HTERT RPE-1 (cell line): Measurements from ENCODE around the gene SYNE2.

Experiments
- in situ Hi-C: fragments of 300-500 bp; cut with MboI; formaldehyde crosslinking; loops from 4 replicates; pipeline ENCODE4 v1.14.3; 2020; ENCODE audit warnings: low sequenced_read_pairs

SYNE2 gene

DNA sequence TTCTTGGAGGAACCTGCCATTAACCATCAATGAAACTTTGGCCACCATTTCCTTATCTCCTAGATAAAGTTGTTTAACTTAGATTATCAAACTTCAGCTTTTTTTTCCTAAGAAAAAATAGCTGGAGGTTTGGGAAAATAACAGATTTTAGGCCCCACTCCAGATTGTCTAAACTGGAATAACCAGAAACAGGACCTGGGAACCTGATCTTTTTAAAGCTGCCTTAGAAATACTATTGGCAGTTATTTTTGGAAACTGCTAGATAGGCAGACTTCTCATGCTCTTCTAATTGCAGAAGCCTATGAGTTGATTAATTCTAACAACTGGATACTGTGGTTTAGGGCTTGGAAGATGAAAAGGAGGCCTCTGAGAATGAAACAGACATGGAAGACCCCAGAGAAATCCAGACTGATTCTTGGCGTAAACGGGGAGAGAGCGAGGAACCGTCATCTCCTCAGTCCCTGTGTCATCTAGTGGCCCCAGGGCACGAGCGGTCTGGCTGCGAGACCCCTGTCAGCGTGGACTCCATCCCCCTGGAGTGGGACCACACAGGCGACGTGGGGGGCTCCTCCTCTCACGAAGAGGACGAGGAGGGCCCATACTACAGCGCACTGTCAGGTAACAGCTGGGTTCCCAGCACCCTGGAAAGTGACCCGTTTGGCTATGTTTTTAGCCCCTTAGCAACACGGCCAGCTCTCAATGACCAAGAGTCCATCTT lies 361.2 kb downstream of the SYNE2 start:
- in situ Hi-C loops: no loop called here

DNA sequence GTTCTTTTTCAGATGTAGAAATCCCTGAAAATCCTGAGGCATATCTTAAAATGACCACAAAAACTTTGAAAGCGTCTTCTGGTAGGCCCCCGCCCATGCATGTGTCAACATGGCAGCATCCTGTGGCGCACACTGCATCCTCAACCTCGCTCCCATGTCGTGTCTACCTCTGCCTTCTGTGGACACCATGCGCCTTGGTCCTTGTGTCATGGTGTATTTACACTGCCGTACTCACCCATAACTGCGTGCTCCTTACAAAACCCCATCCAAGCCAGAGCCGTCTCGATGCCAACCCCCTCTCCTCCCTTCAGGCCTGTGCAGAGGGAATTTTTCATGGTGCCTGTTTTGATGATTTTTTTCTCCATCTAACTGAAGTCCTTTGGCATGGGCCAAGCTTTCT lies 362.5 kb downstream of the SYNE2 start:
- in situ Hi-C loops: no loop called here

- in situ Hi-C loops: no loop called here
Observed at GRCh38 chr14:64215978-64216377, 363.2 kb downstream of the SYNE2 start.

GRCh38 chr14:64217308-64217707 lies 364.5 kb downstream of the SYNE2 start:
- in situ Hi-C loops: no loop called here

DNA sequence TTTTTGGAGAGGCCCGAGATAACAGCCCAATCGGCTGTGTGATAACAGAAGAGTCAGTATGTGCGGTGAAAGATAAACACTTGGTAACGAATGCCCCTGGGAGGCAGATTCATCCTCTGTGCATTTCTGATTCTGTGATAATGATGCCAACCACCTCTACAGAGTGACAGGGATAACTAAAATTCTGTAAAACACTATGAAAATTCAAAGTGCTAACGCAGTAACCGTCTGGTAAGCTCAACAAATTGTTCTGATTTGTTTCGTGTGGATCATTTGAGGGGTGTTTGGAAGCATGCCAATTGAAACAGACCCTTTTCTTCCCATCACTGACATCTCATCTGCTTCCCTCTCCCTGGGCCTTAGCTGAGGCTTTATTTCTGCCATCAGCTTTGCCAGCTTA lies 365.0 kb downstream of the SYNE2 start:
- in situ Hi-C loops: no loop called here

- in situ Hi-C loops: no loop called here
Observed at GRCh38 chr14:64218344-64219240, 365.8 kb downstream of the SYNE2 start.

GRCh38 chr14:64220056-64220455 lies 367.3 kb downstream of the SYNE2 start:
- in situ Hi-C loops: no loop called here

- in situ Hi-C loops: no loop called here
Observed at GRCh38 chr14:64220466-64220865, 367.7 kb downstream of the SYNE2 start.

DNA sequence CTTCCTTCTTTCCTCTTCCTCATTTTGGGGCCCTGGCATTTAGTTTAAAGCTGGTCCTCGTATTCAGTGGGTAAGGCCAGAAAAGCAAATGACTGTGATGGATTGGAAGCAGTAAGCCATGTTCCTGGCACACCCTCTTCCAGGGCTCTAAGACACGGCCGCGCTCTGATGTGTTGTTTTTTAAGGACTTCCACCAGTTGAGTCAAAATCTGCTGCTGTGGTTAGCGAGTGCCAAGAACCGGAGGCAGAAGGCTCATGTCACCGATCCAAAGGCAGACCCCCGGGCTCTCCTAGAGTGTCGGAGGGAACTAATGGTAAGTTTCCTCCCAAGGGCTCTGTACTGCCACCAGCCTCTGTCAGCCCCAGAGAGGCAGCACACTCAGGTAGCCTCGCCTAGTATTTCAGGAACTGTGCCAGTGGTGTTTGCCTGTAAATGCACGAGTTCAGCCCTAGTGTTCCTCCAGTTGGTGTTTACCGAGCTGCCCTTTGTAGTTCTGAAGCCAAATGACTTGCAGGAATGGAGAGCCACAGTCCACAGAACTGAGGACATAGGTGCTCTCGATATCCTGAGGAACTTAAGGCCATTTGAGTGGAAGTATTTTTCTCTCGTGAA lies 368.7 kb downstream of the SYNE2 start:
- in situ Hi-C loops: no loop called here

DNA sequence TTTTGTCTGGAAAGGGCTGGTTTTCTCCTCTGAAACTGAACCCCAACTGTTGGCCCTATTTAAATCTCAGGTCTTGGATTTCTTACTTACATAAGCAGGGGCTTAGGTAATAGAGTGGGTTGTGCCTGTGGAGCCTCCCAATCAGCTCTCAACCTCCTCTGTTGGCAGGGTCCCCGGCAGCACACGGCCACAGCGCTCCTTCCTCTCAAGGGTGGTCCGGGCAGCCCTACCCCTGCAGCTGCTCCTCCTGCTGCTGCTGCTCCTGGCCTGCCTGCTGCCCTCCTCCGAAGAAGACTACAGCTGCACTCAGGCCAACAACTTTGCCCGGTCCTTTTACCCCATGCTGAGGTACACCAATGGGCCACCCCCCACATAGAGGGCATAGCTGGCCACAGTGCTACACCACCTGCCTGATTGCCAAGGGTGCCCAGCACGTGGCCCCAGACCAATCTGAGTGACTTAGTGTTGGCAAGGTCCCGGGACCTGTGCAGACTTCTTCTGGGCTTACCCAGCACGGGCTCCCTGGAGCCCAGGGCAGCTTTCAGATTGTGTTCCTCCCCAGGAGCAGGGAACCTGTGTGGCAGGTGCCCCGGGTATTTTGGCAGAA lies 372.4 kb downstream of the SYNE2 start:
- in situ Hi-C loops: no loop called here

DNA sequence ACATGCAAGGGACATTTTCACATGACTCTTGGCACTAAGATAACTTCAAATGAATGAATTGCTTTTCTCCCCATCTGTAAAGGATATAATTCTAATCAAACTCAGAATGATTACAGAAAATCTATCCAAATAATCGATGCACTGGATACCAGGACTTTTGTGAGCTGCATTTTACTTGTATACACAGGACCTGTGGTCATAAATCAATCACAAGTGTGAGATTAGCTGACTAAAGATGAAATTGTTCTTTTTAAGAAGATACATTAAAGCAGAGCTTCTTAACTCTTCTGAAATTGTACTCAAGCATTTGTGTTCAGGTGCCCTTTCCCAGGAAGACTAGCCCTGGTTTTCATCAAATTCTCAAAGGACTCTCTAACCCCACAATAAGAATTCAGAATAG lies 375.1 kb downstream of the SYNE2 start:
- in situ Hi-C loops: no loop called here

- in situ Hi-C loops: no loop called here
Observed at GRCh38 chr14:64229489-64229888, 376.7 kb downstream of the SYNE2 start.

GRCh38 chr14:64232095-64232838 lies 379.5 kb downstream of the SYNE2 start:
- in situ Hi-C loops: no loop called here

GRCh38 chr14:64232944-64233343 lies 380.1 kb downstream of the SYNE2 start:
- in situ Hi-C loops: no loop called here

- in situ Hi-C loops: no loop called here
Observed at GRCh38 chr14:64233531-64234190, 380.9 kb downstream of the SYNE2 start.

DNA sequence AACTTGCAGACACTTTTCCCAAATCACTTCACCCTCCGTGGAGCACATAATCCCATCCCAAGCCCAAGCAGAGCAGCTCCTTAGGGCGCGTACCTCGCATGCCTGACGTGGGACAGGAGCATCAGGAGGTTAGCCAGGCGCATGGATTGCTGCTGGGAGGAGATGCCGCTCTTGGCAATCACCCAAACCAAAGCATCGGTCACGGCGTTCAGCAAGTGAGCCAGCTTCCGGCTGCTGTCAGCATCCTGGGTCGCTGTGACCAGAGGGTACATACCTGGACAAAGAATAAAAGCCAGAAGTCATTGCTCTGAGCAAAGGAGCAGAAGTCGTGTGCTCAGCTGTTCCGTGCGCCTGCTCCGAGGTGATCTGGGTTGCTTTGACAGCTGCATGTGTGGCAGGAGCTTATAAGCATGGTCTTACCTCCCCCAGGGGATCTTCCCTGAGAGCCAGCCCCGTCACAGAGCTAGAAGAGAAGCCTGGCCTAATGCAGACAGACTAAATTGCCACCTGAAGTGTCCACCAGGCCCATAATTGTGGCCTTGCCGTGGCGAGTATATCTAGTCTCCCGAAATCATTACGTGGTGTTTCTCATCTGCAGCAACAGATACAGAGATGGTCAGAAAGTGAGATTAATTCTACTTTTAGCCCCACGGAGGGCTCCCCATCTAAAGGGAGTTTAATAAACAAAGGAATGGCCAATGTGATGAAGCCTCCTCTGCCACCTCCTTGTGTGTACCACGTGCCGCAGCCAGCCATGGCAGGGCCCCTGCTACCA lies 382.3 kb downstream of the SYNE2 start:
- in situ Hi-C loops: no loop called here

DNA sequence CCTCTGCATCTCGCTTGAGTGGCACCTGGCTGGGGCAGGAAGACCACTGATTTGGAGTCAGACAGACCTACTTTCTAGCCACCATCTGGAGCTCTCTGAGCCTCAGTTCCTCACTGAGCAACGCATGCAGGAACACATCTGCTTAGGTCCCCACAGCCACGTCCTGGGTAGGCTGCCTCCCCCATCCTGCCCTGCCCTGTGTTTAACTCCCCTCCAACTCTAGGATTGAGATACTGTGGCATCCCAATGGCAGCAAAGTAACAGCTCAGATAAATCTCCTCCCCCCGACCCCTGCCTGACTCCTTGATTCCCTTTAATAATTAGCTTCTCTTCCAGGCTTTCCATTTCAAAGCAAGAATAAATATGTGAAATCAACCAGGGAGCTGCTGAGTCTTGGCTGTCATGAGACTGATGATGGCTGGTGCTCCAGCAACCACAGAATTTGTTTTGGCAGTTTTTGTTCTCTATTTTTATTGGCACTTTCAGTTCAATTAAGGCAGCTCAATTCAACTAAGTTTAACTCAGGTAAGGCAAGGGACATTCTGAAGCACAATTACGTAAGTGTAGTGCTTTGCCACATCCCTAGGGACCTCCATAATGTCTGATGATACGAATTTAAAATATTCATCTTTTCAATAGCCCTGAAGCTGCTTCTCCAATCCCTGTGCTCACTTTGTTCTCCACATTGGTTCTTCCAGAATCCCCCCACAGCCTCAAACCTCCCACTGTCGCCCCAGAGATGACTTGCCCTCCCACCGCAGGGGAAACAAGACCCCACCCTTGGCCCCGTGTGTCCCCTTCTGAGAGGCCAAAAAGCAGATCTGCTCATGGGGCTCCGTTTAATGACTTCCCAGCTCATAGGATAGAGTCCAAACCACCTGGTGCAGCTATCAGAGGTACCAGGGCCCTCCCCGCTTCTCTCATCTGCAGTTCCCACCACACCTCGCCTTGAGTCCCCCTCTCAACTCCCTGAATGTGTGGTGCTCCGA lies 383.1 kb downstream of the SYNE2 start:
- in situ Hi-C loops: no loop called here

DNA sequence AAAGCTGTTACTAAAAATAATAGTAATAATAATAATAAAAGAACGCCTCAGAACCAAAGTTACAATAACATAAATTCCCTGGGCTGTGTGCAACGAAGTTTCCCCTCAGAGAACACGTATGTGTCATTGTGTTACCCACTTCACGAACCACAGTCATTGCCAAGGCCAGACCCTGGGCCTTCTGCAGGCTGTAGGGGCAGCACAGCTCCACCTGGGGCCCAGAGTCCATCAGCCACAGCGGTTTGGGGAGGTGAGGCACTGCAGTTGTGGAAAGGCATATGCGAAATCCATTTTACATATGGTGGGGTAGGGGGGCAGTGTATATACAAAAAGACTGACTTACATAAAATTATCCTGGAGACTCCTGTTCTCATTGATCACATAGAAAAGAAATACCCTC lies 385.2 kb downstream of the SYNE2 start:
- in situ Hi-C loops: no loop called here
